Tibial nerve (tissue), 4 donors: ENCODE results near the gene RFNG. TPM values are rescaled to one million over a fixed set of nuclear protein-coding genes. Genes with fewer than 3 reads are reported as not detected.

Experiments used
- DNase-seq, 2 donors: peaks; one replicate each; pipeline ENCODE4 v3.0.0-alpha.2; 2019; ENCODE audit warnings: low spot score in 2 of 2
- H3K27ac ChIP-seq, 4 donors: fragments of 200-600 bp; sonication (generic) in 3 of 4; one replicate each; pipeline ENCODE4 v1.5.1; 2017 to 2019; ENCODE audit warnings: mild to moderate bottlenecking in 1 of 4
- H3K27me3 ChIP-seq, 2 donors: fragments of 200-600 bp; sonication (generic) in 1 of 2; one replicate each; pipeline versions ENCODE4 v1.5.1 to v1.6.0; 2017 to 2019
- H3K36me3 ChIP-seq, 3 donors: fragments of 200-600 bp; sonication (generic); one replicate each; pipeline ENCODE4 v1.5.1; 2018 to 2019
- H3K4me1 ChIP-seq, 4 donors: fragments of 200-600 bp; sonication (generic) in 3 of 4; one replicate each; pipeline ENCODE4 v1.5.1; 2017 to 2019
- H3K4me3 ChIP-seq, 4 donors: fragments of 200-600 bp; sonication (generic) in 3 of 4; one replicate each; pipeline ENCODE4 v1.5.1; 2017 to 2019; ENCODE audit warnings: mild to moderate bottlenecking in 1 of 4, moderate library complexity in 1 of 4
- H3K9me3 ChIP-seq, 4 donors: fragments of 200-600 bp; sonication (generic) in 3 of 4; one replicate each; pipeline ENCODE4 v1.5.1; 2017 to 2019
- CTCF ChIP-seq, 5 experiments: fragments of 200-600 bp in 3 of 5; fragments of 450-650 bp in 2 of 5; sonication (generic) in 3 of 5; IDR thresholded peaks; one replicate each; pipeline ENCODE4 v1.5.1; 2016 to 2019; ENCODE audit warnings: antibody characterized with exemption in 5 of 5, mild to moderate bottlenecking in 3 of 5, moderate library complexity in 2 of 5
- EP300 ChIP-seq, 2 donors: sonication (generic); formaldehyde crosslinking; IDR thresholded peaks; one replicate each; pipeline ENCODE4 v1.6.1; 2017; ENCODE audit warnings: antibody characterized with exemption in 2 of 2, mild to moderate bottlenecking in 1 of 2
- POLR2A ChIP-seq, 2 donors: fragments of 450-650 bp; IDR thresholded peaks; one replicate each; pipeline ENCODE4 v1.6.1; 2017; ENCODE audit warnings: antibody characterized with exemption in 2 of 2, mild to moderate bottlenecking in 2 of 2, moderate library complexity in 2 of 2
- WGBS, 2 donors: methylation state at CpG; one replicate each; pipeline ENCODE4 v1.1.5; 2018; 5-methylcytosine and 5-hydroxymethylcytosine counted together
- total RNA-seq, 4 donors: library from RNA; depleted of rRNA; stranded (reverse); fragments of >200 nt; gene quantifications; one replicate each; pipeline ENCODE4 v1.1.0, GENCODE V29; 2016

The RFNG gene
- total RNA-seq, 4 donors from 2014 or later, result 43.5 to 70.2 (median 64.4) TPM

- H3K27ac ChIP-seq, result peak overlapping the region; percentile 72 to 93 (median 84)
- 45% methylated on average over 27 to 30 of the region's 36 CpGs for WGBS, 2 donors
These were observed 13.0 kb upstream of the RFNG start for GRCh38 chr17:82064433-82065192.

GRCh38 chr17:82063424-82064415 is 12.1 kb upstream of the RFNG start:
- WGBS, 2 donors, result 77 to 86% methylated on average over 16 to 20 of the region's 20 CpGs
- Histone ChIP-seq H3K4me3 (no peak overlapping the region), H3K36me3 (peaks cover 0 to 55% (median 19%) of the 10 kb centered on the region in 3 donors)

More at GRCh38 chr17:82064433-82065192, 13.0 kb upstream of the RFNG start:
- Histone ChIP-seq H3K27me3 (no peaks in the 10 kb centered on the region), H3K4me3 (peak overlapping the region; percentile 71 to 97 (median 86)), H3K4me1 (peaks cover 0 to 30% (median 14%) of the 10 kb centered on the region in 4 donors), H3K9me3 (no peaks in the 10 kb centered on the region), H3K36me3 (peaks cover 0 to 46% (median 15%) of the 10 kb centered on the region in 3 donors)
- TF ChIP-seq EP300 (IDR thresholded peaks at IDR 0.05) (no peak), CTCF (IDR thresholded peaks at IDR 0.05) (no peak), POLR2A (IDR thresholded peaks at IDR 0.05) (no peak)
- no peak for DNase-seq

GRCh38 chr17:82062984-82063368 is 11.4 kb upstream of the RFNG start:
- Histone ChIP-seq H3K9me3 (no peaks in the 10 kb centered on the region), H3K4me3 (no peak overlapping the region), H3K27me3 (no peaks in the 10 kb centered on the region), H3K4me1 (peaks cover 0 to 30% (median 14%) of the 10 kb centered on the region in 4 donors), H3K27ac (no peak overlapping the region), H3K36me3 (peaks cover 0 to 63% (median 19%) of the 10 kb centered on the region in 3 donors)
- TF ChIP-seq POLR2A (IDR thresholded peaks at IDR 0.05) (no peak), CTCF (IDR thresholded peaks at IDR 0.05) (no peak), EP300 (IDR thresholded peaks at IDR 0.05) (no peak)
- WGBS, 2 donors, result 70 to 76% methylated on average over 4 to 5 of the region's 9 CpGs
- DNase-seq, result no peak

More at GRCh38 chr17:82063424-82064415, 12.1 kb upstream of the RFNG start:
- DNase-seq, result no peak
- peaks cover 0 to 30% (median 14%) of the 10 kb centered on the region in 4 donors for H3K4me1 ChIP-seq
- no peak overlapping the region for H3K27ac ChIP-seq
- TF ChIP-seq CTCF (IDR thresholded peaks at IDR 0.05) (no peak), POLR2A (IDR thresholded peaks at IDR 0.05) (no peak), EP300 (IDR thresholded peaks at IDR 0.05) (no peak)
- no peaks in the 10 kb centered on the region for H3K9me3 ChIP-seq
- no peaks in the 10 kb centered on the region for H3K27me3 ChIP-seq

DNA sequence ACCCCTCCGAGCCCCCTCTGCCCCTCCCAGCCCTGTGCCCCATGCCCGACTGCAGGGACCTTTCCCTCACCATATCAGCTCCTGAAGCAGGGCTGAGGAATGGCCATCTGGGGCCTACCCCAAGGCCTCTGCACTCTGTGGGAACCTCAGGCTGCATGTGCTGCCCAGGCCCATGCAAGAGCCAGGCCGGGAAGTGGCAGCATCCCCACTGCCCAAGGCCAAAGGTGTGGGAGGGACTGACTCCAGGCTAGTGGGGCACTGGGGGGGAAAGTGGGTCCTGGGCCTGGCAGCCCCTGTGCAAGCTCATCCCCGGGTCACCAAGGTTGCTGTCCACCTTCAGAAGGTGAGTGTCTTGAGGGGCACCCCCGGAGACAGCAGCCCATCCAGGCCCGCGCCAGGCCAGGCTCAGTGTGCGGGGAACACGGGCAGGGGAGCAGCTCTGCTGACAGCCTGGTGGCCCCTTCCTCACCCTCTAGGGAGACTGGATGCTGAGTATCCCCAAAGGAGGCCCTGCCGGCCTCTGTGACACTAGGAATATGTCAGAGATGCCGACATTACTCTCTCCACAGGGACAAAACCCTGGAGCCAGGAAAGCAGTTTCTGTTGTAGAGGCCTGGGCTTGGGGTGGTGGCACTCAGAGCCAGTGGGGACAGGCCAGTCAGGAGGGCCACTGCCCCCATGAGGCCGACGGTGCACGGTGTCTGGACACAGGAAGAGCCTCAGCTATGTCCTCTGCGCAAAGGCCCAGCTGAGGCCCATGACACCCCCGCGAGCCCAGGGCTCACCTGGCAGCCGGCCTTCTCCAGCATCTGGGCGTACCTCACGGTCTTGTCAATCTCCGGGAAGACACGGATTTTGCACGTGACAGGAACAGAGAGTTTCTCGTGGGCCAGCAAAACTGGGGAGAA is 10.7 kb upstream of the RFNG start:
- WGBS, 2 donors, result 82 to 83% methylated on average over 18 to 19 of the region's 24 CpGs
- no peaks in the 10 kb centered on the region for H3K27me3 ChIP-seq
- no peak overlapping the region for H3K4me3 ChIP-seq
- TF ChIP-seq CTCF (IDR thresholded peaks at IDR 0.05) (no peak), EP300 (IDR thresholded peaks at IDR 0.05) (no peak), POLR2A (IDR thresholded peaks at IDR 0.05) (no peak)
- H3K9me3 ChIP-seq, result no peaks in the 10 kb centered on the region
- DNase-seq, result no peak
- no peak overlapping the region for H3K27ac ChIP-seq
- peaks cover 0 to 69% (median 20%) of the 10 kb centered on the region in 3 donors for H3K36me3 ChIP-seq
- H3K4me1 ChIP-seq, result peaks cover 0 to 30% (median 14%) of the 10 kb centered on the region in 4 donors
